NOMO-1 (cell line): Measurements from ENCODE around the gene THBS4.
A peak's percentile ranks its signal among the peaks of the same experiment; 100 is the strongest.

ENCODE experiments used
- DNase-seq, 2 experiments: peaks; one replicate each; lab custom pipeline; 2025; ENCODE audit not compliant: unreplicated experiment in 2 of 2; lab: John Stamatoyannopoulos, UW

The THBS4 gene

GRCh38 chr5:80043187-80043586 lies 8.0 kb downstream of the THBS4 start:
- no peak for DNase-seq

DNA sequence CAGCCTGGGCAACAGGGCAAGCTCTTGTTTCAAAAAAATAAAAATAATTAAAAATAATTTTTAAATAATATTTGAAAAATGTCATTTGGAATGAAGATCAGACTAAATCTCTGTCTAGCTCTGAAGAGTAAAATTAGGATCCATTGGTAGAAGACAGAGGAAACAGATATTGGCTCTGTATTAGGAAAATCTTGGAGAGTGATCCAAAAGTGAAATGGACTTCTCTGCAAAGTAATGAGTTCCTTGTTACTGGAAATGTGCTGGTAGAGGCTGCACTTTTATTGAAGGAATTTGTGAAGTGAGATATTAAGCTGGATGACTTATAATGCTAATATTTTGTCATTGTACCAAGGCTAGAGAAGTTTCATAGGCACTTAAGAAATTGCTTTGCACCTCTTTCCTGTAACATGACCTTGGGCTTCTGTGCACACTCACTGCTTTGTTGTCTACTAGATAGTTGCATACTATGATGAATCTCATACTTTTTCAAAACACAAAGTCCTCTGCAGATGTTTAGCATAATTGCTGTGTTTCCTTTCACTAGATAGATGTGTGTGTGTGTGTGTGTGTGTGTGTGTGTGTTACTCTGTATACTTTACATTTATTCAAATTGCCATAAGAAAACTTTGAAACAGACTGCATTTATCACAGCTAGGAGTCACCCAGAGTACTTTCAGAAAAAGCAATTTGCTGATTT lies 13.1 kb downstream of the THBS4 start:
- no peak for DNase-seq

DNA sequence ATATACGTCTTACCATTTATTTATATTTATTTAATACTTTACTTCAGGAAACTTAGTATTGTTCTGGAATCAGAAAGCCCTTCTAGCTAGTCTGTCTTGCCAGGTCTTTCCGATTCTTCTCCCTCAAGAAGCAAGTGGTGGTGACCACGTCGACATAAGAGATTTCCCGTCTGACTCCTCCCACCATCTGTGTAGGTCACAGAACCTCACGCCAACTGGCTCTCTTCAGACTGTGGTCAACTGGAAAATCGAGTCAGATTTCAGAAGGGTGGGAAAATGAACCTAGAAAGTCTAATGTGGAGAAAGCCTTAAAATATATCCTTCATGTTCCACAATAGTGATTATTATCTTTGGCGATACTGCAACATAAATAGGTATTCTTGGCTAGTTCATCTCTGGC lies 17.3 kb downstream of the THBS4 start:
- DNase-seq, result no peak

GRCh38 chr5:80054682-80055081 lies 19.5 kb downstream of the THBS4 start:
- DNase-seq, result no peak

GRCh38 chr5:80055491-80056170 lies 20.5 kb downstream of the THBS4 start:
- no peak for DNase-seq

DNA sequence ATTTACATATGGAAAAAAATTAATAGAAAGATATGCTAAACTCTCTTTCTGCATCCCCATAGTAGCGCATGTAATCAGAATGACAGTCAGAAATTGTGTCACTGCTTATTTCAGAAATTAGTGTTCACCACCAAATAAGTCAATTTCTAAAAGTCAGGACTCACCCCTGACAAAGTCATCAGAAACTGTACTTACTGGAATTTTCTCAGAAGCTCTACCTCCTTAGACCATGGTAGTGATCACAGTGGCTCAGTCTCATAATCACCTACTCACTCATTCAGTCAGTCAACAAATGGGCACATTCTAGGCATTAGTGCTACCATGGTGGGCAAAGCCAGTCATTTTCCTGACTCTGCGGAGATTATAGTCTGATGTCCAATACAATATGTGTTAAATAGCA lies 22.0 kb downstream of the THBS4 start:
- DNase-seq, result no peak

GRCh38 chr5:80057921-80058320 lies 22.8 kb downstream of the THBS4 start:
- no peak for DNase-seq

DNA sequence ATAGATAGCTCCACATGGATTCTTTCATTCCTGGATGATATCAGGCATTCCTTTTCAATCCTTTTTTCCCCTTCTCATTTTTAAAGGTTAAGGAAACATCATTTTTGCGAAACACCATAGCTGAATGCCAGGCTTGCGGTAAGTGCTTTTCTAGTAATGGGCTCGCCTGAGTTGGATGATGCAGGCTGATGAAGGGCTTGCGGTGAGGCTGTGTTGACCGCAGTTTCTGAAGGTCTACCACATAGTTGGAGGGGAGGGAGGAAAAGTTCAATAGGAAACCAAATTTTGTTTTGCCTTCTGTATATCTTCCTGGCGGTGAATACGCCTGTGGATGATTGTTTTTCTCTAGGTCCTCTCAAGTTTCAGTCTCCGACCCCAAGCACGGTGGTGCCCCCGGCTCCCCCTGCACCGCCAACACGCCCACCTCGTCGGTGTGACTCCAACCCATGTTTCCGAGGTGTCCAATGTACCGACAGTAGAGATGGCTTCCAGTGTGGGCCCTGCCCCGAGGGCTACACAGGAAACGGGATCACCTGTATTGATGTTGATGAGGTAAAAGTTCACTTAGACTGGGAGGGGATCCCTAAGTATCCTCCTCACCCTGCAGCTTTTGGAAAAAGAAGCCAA lies 24.3 kb downstream of the THBS4 start:
- DNase-seq, result no peak

GRCh38 chr5:80060966-80061365 lies 25.8 kb downstream of the THBS4 start:
- no peak for DNase-seq

GRCh38 chr5:80061547-80061946 lies 26.4 kb downstream of the THBS4 start:
- no peak for DNase-seq

DNA sequence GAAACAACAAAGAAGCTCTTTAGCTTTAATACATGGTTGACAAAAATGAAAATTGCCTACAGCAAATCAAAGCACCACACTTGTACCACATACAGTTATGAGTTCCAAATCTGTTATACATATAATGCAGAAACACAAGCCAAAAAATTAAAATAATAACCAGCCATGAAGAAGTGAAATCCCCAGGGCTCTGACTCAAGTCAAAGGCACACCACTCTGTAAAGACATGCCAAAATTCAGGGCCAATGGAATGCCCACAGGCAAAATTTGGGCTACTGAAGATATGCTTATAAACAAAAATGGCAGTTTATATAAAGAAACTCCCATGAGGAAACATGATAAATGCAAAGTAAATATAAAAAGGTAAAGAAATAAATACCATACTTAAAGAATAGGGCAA lies 29.0 kb downstream of the THBS4 start:
- no peak for DNase-seq

- DNase-seq, result peak in 1 of 2 experiments; percentile 87
Measured at GRCh38 chr5:80067016-80067415, 31.9 kb downstream of the THBS4 start.

GRCh38 chr5:80067531-80068245 lies 32.5 kb downstream of the THBS4 start:
- peak; percentile 4 to 36 for DNase-seq

DNA sequence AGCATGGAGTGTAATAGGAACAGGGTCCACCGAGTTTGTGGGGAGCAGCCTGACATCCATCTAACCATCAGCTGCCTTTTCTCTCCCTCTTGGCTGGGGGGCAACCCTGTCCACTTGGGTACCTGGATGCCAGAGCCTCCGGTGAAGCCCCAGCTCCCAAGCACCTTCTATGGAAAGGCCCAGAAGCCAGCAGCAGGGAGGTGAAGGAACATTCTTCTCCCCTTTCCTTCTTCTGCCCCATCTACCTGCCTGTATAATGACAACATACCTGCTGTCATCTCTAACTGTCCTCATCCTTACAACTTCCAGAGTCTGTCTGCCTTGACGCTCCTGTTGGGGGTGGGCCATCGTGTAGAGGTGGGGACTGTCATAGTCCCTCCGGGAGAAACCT lies 33.1 kb downstream of the THBS4 start:
- no peak for DNase-seq

GRCh38 chr5:80068775-80069174 lies 33.6 kb downstream of the THBS4 start:
- DNase-seq, result no peak

DNA sequence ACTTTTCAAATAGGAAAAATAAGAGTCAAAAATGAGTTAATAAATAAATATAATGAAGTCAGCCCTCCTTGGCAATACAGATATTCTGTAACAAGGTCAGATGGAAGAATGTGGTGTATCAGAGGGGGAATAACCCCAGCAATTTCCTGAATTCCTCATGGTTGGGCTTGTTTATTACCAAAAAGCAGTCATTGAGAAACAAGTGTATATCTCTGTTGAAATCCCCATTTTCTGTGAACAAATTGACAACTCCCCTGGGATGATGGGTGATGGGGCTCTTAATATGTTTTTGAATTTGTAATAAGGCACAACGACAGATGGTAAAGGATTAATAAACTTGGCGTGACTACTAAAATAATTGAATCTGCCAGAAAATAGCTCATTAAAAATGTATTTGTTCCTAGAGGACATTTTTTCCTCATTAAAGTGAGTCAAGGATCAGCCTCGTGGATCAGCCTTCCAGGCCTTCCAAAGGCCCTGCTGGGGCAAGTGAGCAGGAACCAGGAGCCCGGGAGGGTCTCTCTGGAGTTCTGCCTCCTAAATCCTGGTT lies 34.2 kb downstream of the THBS4 start:
- no peak for DNase-seq

DNA sequence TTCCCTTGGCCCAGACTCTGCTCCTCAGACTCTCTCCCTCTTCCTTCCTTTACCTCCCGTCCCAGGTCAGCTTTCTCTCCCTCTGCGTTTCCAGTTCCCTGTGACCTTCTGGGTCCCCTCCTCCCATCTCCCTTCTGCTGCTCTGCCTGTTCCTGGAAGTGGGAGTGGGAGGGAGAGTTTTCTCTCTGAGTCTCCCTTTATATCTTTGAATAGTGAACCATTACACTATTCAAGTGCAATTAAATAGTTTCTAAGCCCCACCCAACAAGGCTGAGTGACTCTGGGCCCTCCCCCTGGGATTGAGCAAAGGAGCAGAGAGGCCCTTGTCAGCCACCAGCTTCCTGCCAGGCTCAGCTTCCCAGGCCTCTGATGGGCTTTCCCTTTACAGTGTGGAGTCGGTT lies 34.8 kb downstream of the THBS4 start:
- DNase-seq, result peak; percentile 80 to 85

DNA sequence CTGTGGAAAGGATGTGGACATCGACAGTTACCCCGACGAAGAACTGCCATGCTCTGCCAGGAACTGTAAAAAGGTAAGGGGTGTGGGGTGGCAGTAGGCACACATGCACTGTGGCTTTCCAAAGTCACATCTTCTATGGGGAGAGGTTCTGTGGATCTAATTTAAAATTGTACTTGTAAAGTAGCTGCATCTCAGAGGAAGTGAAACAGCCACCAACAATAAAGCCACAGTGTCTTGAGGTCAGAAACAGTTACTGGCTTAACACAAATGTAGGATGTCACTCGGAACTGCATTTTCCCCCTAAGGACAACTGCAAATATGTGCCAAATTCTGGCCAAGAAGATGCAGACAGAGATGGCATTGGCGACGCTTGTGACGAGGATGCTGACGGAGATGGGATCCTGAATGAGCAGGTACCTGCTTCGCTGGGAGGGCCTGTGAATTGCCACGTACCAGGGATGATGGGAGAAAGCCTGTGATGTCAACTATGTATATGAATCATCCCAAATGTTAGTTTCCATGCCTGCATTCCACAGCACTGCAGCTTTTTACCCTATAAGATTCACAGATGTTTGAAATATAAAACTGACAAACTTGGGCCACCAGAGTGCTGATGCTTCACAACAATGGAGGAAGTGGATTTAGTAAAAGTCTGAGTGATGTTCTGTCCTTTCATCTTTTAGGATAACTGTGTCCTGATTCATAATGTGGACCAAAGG lies 35.3 kb downstream of the THBS4 start:
- peak; percentile 85 to 88 for DNase-seq

GRCh38 chr5:80071510-80072021 lies 36.4 kb downstream of the THBS4 start:
- no peak for DNase-seq
